OCI-LY3 (cell line): ENCODE measurements around the gene VPS26B.

Experiments used
- EZH2phosphoT487 ChIP-seq: fragments of 200-600 bp; shearing (Covaris generic); IDR thresholded peaks from 2 replicates; pipeline ENCODE4 v1.6.1; 2018; ENCODE audit warnings: antibody characterized with exemption, mixed run types, low read depth
- TF ChIP-seq, protein P1 (sequence below): fragments of 200-600, 300-600 bp; sonication (generic); IDR thresholded peaks from 2 replicates; pipeline ENCODE4 v1.5.1; 2014; ENCODE audit warnings: antibody characterized with exemption, low read length, low read depth

DNA sequence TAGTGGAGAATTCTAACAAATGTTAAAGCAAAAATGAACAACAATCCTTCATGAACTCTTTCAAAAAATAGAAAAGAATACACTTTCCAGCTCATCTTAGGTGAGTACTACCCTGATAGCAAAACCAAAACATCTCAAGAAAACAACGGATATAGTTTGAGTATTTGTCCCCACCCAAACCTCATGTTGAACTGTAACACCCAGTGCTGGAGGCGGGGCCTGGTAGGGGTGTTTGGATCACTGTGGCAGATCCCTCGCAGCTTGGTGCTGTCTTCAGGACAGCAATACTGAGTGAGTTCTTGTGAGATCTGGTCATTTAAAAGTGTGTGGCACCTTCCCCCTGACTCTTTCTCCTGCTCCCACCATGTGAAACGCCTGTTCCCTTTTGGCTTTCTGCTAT, 27.7 kb upstream of the VPS26B start:
- TF ChIP-seq, protein P1, sequence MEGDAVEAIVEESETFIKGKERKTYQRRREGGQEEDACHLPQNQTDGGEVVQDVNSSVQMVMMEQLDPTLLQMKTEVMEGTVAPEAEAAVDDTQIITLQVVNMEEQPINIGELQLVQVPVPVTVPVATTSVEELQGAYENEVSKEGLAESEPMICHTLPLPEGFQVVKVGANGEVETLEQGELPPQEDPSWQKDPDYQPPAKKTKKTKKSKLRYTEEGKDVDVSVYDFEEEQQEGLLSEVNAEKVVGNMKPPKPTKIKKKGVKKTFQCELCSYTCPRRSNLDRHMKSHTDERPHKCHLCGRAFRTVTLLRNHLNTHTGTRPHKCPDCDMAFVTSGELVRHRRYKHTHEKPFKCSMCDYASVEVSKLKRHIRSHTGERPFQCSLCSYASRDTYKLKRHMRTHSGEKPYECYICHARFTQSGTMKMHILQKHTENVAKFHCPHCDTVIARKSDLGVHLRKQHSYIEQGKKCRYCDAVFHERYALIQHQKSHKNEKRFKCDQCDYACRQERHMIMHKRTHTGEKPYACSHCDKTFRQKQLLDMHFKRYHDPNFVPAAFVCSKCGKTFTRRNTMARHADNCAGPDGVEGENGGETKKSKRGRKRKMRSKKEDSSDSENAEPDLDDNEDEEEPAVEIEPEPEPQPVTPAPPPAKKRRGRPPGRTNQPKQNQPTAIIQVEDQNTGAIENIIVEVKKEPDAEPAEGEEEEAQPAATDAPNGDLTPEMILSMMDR, result no peak
- TF ChIP-seq EZH2phosphoT487, result no peak
